Measurements from ENCODE around the gene VCL. TPM values are rescaled to one million over a fixed set of nuclear protein-coding genes. Genes with fewer than 3 reads are reported as not detected.
A peak's percentile ranks its signal among the peaks of the same experiment; 100 is the strongest.

VCL gene
- polyA plus RNA-seq, 1 of the 3 experiments (the other 2 are of a cell fraction), result 147 TPM

DNA sequence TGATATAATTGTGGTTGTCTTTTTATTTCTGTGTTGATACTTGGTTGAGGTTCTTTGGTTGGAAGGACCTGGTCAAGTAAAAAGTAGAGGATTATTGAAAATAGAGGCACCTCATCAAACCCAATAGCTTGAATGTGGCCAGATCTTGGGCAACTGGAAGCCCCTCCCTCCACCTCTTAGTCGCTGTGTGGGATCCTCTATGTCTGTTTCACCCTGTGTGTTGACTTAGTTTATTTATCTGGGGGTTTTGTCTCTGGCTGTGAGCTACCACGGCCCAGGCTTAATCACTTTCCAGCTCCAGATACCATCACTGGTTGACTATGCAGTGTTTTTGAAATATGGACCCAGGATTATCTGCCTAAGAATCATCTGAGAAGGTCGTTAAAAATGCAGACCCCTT lies 94.5 kb downstream of the VCL start:
- H3K4me2 ChIP-seq, result no peak overlapping the region
- H3K27ac ChIP-seq (ENCODE audit: low read depth in 2 of 2, low read length in 1 of 2), result no peak overlapping the region
- H3F3A ChIP-seq (replicated peaks; ENCODE audit: insufficient read depth), result peaks cover 19% of the 10 kb centered on the region
- H3K27me3 ChIP-seq (ENCODE audit: insufficient read depth), result no peaks in the 10 kb centered on the region
- H3K4me1 ChIP-seq (ENCODE audit: control insufficient read depth in 1 of 2, insufficient read depth in 2 of 2, low read depth in 1 of 2, low read length in 1 of 2), result peaks cover 0 to 4% of the 10 kb centered on the region in 2 experiments; a peak in 1 of 4 replicates
- no peak overlapping the region for H3K4me3 ChIP-seq (ENCODE audit: low read depth in 2 of 2, low read length in 1 of 2)
- TF ChIP-seq FOXM1 (IDR thresholded peaks at IDR 0.05; ENCODE audit: low read depth), result no peak
- TF ChIP-seq, protein P1, sequence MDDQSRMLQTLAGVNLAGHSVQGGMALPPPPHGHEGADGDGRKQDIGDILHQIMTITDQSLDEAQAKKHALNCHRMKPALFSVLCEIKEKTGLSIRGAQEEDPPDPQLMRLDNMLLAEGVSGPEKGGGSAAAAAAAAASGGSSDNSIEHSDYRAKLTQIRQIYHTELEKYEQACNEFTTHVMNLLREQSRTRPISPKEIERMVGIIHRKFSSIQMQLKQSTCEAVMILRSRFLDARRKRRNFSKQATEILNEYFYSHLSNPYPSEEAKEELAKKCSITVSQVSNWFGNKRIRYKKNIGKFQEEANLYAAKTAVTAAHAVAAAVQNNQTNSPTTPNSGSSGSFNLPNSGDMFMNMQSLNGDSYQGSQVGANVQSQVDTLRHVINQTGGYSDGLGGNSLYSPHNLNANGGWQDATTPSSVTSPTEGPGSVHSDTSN (IDR thresholded peaks at IDR 0.05), result no peak
- TF ChIP-seq TCF12 (IDR thresholded peaks at IDR 0.05), result no peak
- TF ChIP-seq SIN3A (IDR thresholded peaks at IDR 0.05; ENCODE audit: borderline replicate concordance, low read depth, low read length), result no peak
- no peak for TF ChIP-seq JUND (IDR thresholded peaks at IDR 0.05)
- TF ChIP-seq SMC3 (IDR thresholded peaks at IDR 0.05; ENCODE audit: low read depth, low read length), result no peak
- no peak for TF ChIP-seq NRF1 (IDR thresholded peaks at IDR 0.05; ENCODE audit: low read depth, low read length)
- H3K9me2 ChIP-seq, result no peaks in the 10 kb centered on the region
- no peaks in the 10 kb centered on the region for H4K20me1 ChIP-seq (ENCODE audit: insufficient read depth)
- H3K9me3 ChIP-seq, result no peaks in the 10 kb centered on the region
- H3K36me3 ChIP-seq (replicated peaks in 1 of 2; ENCODE audit: control insufficient read depth in 1 of 2, insufficient read depth in 2 of 2, low read length in 1 of 2), result peaks cover 77 to 90% of the 10 kb centered on the region in 2 experiments
- H3K79me2 ChIP-seq (ENCODE audit: insufficient read depth), result peaks cover 73% of the 10 kb centered on the region
- H2AFZ ChIP-seq (ENCODE audit: low read depth), result no peak overlapping the region
- H3K9ac ChIP-seq, result no peak overlapping the region
- DNase-seq, result no peak
- 97% methylated on average over 3 of the region's 3 CpGs for WGBS (ENCODE audit: low lambda C conversion rate)
- CTCF ChIA-PET, result interaction anchor here (1.4 to 3.0 kb wide), 4 partner anchors 11 to 206 kb away, joined by 3 to 16 read pairs (median 4); no protein-coding TSS in a partner anchor
- POLR2A ChIA-PET, result no interaction called here

DNA sequence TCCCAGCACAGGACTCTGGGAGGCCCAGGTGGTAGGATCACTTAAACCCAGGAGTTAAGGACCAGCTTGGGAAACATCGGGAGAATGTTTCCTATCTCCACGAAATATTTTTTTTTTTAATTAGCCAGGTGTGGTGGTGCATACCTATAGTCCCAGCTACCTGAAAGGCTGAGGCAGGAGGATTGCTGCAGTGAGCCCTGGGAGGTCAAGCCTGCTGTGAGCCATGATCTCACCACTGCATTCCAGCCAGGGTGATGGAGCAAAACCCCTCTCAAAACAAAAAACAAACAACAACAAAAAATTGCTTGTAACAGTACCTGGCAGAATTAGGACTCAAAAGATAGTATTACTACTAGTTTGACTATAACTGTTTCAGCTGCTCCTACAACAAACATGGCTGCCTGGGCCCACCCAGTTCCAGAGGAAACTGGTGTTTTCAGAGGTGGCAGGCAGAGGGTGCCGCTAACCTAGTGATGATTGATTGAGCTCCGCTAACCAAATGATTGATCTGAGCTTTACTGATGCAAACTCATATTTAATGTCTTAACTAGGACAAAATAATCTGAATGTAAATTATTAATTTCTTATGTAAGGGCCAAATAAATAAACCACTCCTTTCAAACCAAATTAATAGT lies 95.7 kb downstream of the VCL start:
- 0 out of 2 replicates have a peak, but pooled peaks have one; percentile 18 for TF ChIP-seq RAD21 (IDR thresholded peaks at IDR 0.05; ENCODE audit: low read length)
- no peak for TF ChIP-seq SIN3A (IDR thresholded peaks at IDR 0.05; ENCODE audit: borderline replicate concordance, low read depth, low read length)
- CTCF ChIA-PET, result interaction anchor here (0.7 to 7.4 kb wide), 9 partner anchors 9 to 214 kb away, joined by 3 to 50 read pairs (median 3); partner anchors contain the start of genes ADK and AP3M1
- POLR2A ChIA-PET, result no interaction called here

DNA sequence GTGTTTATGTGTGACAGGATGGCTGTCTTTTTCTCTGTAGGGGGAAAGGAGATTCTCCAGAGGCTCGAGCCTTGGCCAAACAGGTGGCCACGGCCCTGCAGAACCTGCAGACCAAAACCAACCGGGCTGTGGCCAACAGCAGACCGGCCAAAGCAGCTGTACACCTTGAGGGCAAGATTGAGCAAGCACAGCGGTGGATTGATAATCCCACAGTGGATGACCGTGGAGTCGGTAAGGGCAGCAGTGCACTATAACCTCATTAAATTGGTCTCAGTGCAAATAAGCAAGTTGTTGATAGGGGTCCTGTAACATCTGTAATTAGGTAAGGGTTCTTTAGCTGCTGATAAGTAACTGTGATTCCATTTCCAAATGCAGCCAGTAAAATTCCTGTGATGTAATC lies 96.3 kb downstream of the VCL start:
- CTCF ChIA-PET, result interaction anchor here (0.7 to 7.4 kb wide), 8 partner anchors 8 to 215 kb away, joined by 3 to 50 read pairs (median 4); no protein-coding TSS in a partner anchor
- Histone ChIP-seq H3K9me2 (no peaks in the 10 kb centered on the region), H3K4me2 (no peak overlapping the region), H3K36me3 (replicated peaks in 1 of 2; ENCODE audit: control insufficient read depth in 1 of 2, insufficient read depth in 2 of 2, low read length in 1 of 2) (peaks cover 81 to 92% of the 10 kb centered on the region in 2 experiments), H3K27me3 (ENCODE audit: insufficient read depth) (no peaks in the 10 kb centered on the region), H3K4me3 (ENCODE audit: low read depth in 2 of 2, low read length in 1 of 2) (no peak overlapping the region), H3K9me3 (no peaks in the 10 kb centered on the region), H3K4me1 (ENCODE audit: control insufficient read depth in 1 of 2, insufficient read depth in 2 of 2, low read depth in 1 of 2, low read length in 1 of 2) (peaks cover 0 to 4% of the 10 kb centered on the region in 2 experiments; a peak in 1 of 4 replicates), H2AFZ (ENCODE audit: low read depth) (no peak overlapping the region), H3F3A (replicated peaks; ENCODE audit: insufficient read depth) (peaks cover 14% of the 10 kb centered on the region), H3K79me2 (ENCODE audit: insufficient read depth) (peaks cover 64% of the 10 kb centered on the region; the same call in 1 of the 2 replicates), H4K20me1 (ENCODE audit: insufficient read depth) (no peaks in the 10 kb centered on the region; the same call in 1 of the 2 replicates), H3K9ac (no peak overlapping the region), H3K27ac (ENCODE audit: low read depth in 2 of 2, low read length in 1 of 2) (no peak overlapping the region)
- WGBS (ENCODE audit: low lambda C conversion rate), result 98% methylated on average over 7 of the region's 7 CpGs
- TF ChIP-seq RCOR1 (IDR thresholded peaks at IDR 0.05; ENCODE audit: low read length) (no peak), EZH2phosphoT487 (IDR thresholded peaks at IDR 0.05; ENCODE audit: borderline replicate concordance, low read depth) (no peak), TAF1 (IDR thresholded peaks at IDR 0.05; ENCODE audit: borderline replicate concordance, low read depth, low read length) (no peak)
- TF ChIP-seq, protein P2, sequence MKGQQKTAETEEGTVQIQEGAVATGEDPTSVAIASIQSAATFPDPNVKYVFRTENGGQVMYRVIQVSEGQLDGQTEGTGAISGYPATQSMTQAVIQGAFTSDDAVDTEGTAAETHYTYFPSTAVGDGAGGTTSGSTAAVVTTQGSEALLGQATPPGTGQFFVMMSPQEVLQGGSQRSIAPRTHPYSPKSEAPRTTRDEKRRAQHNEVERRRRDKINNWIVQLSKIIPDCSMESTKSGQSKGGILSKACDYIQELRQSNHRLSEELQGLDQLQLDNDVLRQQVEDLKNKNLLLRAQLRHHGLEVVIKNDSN (IDR thresholded peaks at IDR 0.05; ENCODE audit: borderline replicate concordance, low read depth), result no peak
- POLR2A ChIA-PET, result no interaction called here
- DNase-seq, result no peak

More for the DNA sequence above, 95.7 kb downstream of the VCL start:
- Histone ChIP-seq H3F3A (replicated peaks; ENCODE audit: insufficient read depth) (peaks cover 13% of the 10 kb centered on the region), H3K9ac (no peak overlapping the region), H2AFZ (ENCODE audit: low read depth) (no peak overlapping the region), H3K27ac (ENCODE audit: low read depth in 2 of 2, low read length in 1 of 2) (no peak overlapping the region), H3K4me1 (ENCODE audit: control insufficient read depth in 1 of 2, insufficient read depth in 2 of 2, low read depth in 1 of 2, low read length in 1 of 2) (peaks cover 0 to 4% of the 10 kb centered on the region in 2 experiments; a peak in 1 of 4 replicates), H3K9me2 (no peaks in the 10 kb centered on the region), H4K20me1 (ENCODE audit: insufficient read depth) (no peaks in the 10 kb centered on the region), H3K9me3 (no peaks in the 10 kb centered on the region), H3K4me3 (ENCODE audit: low read depth in 2 of 2, low read length in 1 of 2) (no peak overlapping the region), H3K27me3 (ENCODE audit: insufficient read depth) (no peaks in the 10 kb centered on the region), H3K4me2 (no peak overlapping the region), H3K79me2 (ENCODE audit: insufficient read depth) (peaks cover 68% of the 10 kb centered on the region; the same call in 1 of the 2 replicates), H3K36me3 (replicated peaks in 1 of 2; ENCODE audit: control insufficient read depth in 1 of 2, insufficient read depth in 2 of 2, low read length in 1 of 2) (peaks cover 81 to 92% of the 10 kb centered on the region in 2 experiments)
- 96% methylated on average over 4 of the region's 4 CpGs for WGBS (ENCODE audit: low lambda C conversion rate)
- DNase-seq, result no peak

Measured in SK-N-SH (cell line).